Measurements from ENCODE around the gene COL8A2. TPM values are rescaled to one million over a fixed set of nuclear protein-coding genes. Genes with fewer than 3 reads are reported as not detected.

COL8A2 gene
- total RNA-seq, 1 donor from 2014 or later = not detected

DNA sequence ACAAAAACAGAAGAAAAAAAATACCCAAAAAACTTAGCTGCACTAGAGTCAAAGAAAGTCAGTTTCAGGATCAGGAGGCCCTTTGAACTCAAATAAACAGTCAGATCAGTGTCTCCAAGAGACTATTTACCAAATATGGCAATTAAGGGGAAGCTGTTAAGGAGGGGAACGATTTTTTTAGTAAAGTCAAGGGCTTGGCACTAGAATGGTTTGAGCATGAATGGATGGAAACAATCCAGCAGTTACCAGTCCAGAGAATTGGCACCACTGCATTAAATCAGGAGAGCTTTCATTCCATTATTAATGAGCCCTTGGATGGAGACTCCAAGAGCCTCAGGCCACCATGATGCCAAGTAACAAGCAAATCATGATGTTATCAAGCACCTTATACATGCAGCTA is 17.1 kb upstream of the COL8A2 start:
- Mint-ChIP-seq H3K4me1 (ENCODE audit: low read depth, unreplicated experiment) (peaks cover 4% of the 10 kb centered on the region), H3K9me3 (ENCODE audit: unreplicated experiment) (no peaks in the 10 kb centered on the region), H3K27ac (ENCODE audit: unreplicated experiment) (no peak overlapping the region), H3K27me3 (ENCODE audit: unreplicated experiment) (peaks cover 2% of the 10 kb centered on the region), H3K36me3 (ENCODE audit: unreplicated experiment) (no peaks in the 10 kb centered on the region), H3K4me3 (ENCODE audit: unreplicated experiment) (no peak overlapping the region)
- TF ChIP-seq, protein P1, sequence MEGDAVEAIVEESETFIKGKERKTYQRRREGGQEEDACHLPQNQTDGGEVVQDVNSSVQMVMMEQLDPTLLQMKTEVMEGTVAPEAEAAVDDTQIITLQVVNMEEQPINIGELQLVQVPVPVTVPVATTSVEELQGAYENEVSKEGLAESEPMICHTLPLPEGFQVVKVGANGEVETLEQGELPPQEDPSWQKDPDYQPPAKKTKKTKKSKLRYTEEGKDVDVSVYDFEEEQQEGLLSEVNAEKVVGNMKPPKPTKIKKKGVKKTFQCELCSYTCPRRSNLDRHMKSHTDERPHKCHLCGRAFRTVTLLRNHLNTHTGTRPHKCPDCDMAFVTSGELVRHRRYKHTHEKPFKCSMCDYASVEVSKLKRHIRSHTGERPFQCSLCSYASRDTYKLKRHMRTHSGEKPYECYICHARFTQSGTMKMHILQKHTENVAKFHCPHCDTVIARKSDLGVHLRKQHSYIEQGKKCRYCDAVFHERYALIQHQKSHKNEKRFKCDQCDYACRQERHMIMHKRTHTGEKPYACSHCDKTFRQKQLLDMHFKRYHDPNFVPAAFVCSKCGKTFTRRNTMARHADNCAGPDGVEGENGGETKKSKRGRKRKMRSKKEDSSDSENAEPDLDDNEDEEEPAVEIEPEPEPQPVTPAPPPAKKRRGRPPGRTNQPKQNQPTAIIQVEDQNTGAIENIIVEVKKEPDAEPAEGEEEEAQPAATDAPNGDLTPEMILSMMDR (IDR thresholded peaks at IDR 0.05; ENCODE audit: partially characterized antibody, unreplicated experiment) = no peak
- no peak for DNase-seq

DNA sequence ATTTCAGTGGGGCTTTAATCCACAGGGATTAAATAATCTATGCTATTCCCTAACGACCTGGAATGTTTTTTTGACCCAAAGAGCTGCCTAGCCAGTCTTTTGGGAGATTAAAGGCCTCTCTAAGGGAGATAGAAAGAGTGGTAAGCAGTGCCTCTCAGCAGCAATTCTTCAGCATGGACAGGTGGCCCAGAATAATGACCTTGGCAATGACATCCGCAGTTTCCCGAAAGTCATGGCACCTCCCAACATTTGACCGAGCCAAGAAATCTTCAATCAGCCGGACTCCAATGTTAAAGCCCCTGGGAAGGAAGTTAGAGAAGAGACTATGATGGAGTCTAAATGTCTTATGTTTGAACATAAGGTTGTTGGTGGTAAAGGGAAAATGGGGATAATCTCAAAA is 14.5 kb upstream of the COL8A2 start:
- Mint-ChIP-seq H3K36me3 (ENCODE audit: unreplicated experiment) (no peaks in the 10 kb centered on the region), H3K9me3 (ENCODE audit: unreplicated experiment) (no peaks in the 10 kb centered on the region), H3K4me1 (ENCODE audit: low read depth, unreplicated experiment) (peaks cover 4% of the 10 kb centered on the region), H3K4me3 (ENCODE audit: unreplicated experiment) (no peak overlapping the region), H3K27me3 (ENCODE audit: unreplicated experiment) (peaks cover 4% of the 10 kb centered on the region), H3K27ac (ENCODE audit: unreplicated experiment) (no peak overlapping the region)
- DNase-seq = no peak
- TF ChIP-seq, protein P1 (IDR thresholded peaks at IDR 0.05; ENCODE audit: partially characterized antibody, unreplicated experiment) = no peak

DNA sequence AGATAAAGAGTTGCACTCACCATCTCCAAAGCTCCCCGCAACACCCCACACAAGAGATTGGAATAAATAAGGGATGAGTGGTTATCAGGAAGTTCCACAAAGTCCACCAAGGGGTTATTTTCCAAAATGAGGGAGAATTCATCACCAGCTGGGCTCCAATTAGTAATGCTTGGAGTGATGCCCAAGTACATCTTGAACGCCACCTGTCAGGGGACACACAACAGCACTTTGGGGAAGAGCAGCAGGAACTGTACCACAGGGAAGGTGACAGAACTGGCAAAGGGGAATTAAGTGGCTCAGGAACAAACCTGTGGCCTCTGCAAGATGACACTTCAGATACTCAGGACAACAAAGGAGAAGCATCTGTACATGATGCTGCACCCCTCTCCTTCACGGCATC is 12.8 kb upstream of the COL8A2 start:
- Mint-ChIP-seq H3K4me1 (ENCODE audit: low read depth, unreplicated experiment) (no peaks in the 10 kb centered on the region), H3K27me3 (ENCODE audit: unreplicated experiment) (peaks cover 4% of the 10 kb centered on the region), H3K36me3 (ENCODE audit: unreplicated experiment) (no peaks in the 10 kb centered on the region)

DNA sequence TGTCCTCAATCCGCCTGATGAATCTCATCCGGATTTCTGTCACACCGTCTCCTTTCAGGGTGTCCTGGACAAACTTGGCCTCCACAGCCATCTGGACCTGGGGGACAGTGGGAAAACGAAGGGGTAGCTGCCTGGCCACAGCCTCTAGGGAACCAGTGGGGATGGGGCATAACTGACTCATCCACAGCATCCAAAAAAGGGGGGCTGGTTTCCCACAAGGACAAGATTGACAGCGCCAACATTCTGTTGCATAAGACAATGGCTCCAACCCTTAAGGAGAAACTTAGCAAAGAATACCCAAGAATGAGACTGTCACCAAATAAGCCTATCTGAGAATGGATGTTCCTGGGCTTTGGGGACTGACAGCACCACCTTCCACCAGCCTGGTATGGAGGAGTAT is 12.2 kb upstream of the COL8A2 start:
- TF ChIP-seq, protein P1 (IDR thresholded peaks at IDR 0.05; ENCODE audit: partially characterized antibody, unreplicated experiment) = no peak
- Mint-ChIP-seq H3K4me1 (ENCODE audit: low read depth, unreplicated experiment) (no peaks in the 10 kb centered on the region), H3K27me3 (ENCODE audit: unreplicated experiment) (peaks cover 4% of the 10 kb centered on the region), H3K36me3 (ENCODE audit: unreplicated experiment) (no peaks in the 10 kb centered on the region), H3K27ac (ENCODE audit: unreplicated experiment) (no peak overlapping the region), H3K4me3 (ENCODE audit: unreplicated experiment) (no peak overlapping the region), H3K9me3 (ENCODE audit: unreplicated experiment) (no peaks in the 10 kb centered on the region)
- no peak for DNase-seq

More for the DNA sequence above, 12.8 kb upstream of the COL8A2 start:
- no peaks in the 10 kb centered on the region for H3K9me3 Mint-ChIP-seq (ENCODE audit: unreplicated experiment)
- no peak overlapping the region for H3K27ac Mint-ChIP-seq (ENCODE audit: unreplicated experiment)
- DNase-seq = no peak
- no peak overlapping the region for H3K4me3 Mint-ChIP-seq (ENCODE audit: unreplicated experiment)
- TF ChIP-seq, protein P1 (IDR thresholded peaks at IDR 0.05; ENCODE audit: partially characterized antibody, unreplicated experiment) = no peak

DNA sequence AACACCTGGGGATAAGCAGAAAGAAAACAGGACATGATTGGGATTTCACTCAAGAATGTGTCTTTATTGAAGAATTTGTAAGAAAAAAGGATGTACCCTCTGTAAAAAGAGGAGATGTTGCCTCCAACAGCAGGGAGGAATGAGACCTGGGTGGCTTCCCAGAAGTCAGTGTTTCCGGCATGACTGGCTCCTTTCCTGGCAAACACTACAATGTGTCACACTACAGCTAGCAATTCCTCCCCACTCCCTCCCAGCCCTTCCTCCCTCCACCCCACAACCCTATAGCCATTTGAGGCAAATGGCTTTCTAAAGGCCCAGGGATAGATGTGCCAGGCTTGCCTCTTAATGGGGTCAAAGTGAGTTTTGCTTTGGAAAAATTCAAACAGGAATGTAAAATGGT is 11.5 kb upstream of the COL8A2 start:
- H3K36me3 Mint-ChIP-seq (ENCODE audit: unreplicated experiment) = no peaks in the 10 kb centered on the region
- H3K27me3 Mint-ChIP-seq (ENCODE audit: unreplicated experiment) = peaks cover 4% of the 10 kb centered on the region
- H3K27ac Mint-ChIP-seq (ENCODE audit: unreplicated experiment) = no peak overlapping the region
- no peaks in the 10 kb centered on the region for H3K9me3 Mint-ChIP-seq (ENCODE audit: unreplicated experiment)
- TF ChIP-seq, protein P1 (IDR thresholded peaks at IDR 0.05; ENCODE audit: partially characterized antibody, unreplicated experiment) = no peak
- H3K4me1 Mint-ChIP-seq (ENCODE audit: low read depth, unreplicated experiment) = no peaks in the 10 kb centered on the region
- H3K4me3 Mint-ChIP-seq (ENCODE audit: unreplicated experiment) = no peak overlapping the region
- DNase-seq = no peak

Measured in glutamatergic neuron (in vitro differentiated cells).